HUES64 (cell line): Measurements from ENCODE around the gene MPZL1.
"Not testable (repeated sequence)": the region's sequence is repeated elsewhere in the genome, so short reads cannot be mapped to it uniquely, and the experiment has no call there.

ENCODE experiments used
- H3K27ac ChIP-seq: 2 replicates; pipeline ENCODE4 v1.7.0; 2013; ENCODE audit warnings: low read depth, low read length, inconsistent platforms
- H3K27me3 ChIP-seq: 2 replicates; pipeline ENCODE4 v1.6.1; 2013; ENCODE audit warnings: mild to moderate bottlenecking, low read length; ENCODE audit not compliant: insufficient read depth
- H3K36me3 ChIP-seq: 2 replicates; pipeline ENCODE4 v1.6.1; 2013; ENCODE audit warnings: mild to moderate bottlenecking, low read length; ENCODE audit not compliant: insufficient read depth
- H3K4me1 ChIP-seq: 2 replicates; pipeline ENCODE4 v1.6.1; 2013; ENCODE audit warnings: mild to moderate bottlenecking, low read length, moderate library complexity; ENCODE audit not compliant: insufficient read depth
- H3K4me3 ChIP-seq: 2 replicates; pipeline ENCODE4 v1.5.1; 2013; ENCODE audit warnings: mild to moderate bottlenecking, low read length, moderate library complexity
- H3K9ac ChIP-seq: 2 replicates; pipeline ENCODE4 v1.6.1; 2013; ENCODE audit warnings: mild to moderate bottlenecking, low read depth, low read length
- H3K9me3 ChIP-seq: 2 replicates; pipeline ENCODE4 v1.6.1; 2013; ENCODE audit warnings: low read depth, low read length; ENCODE audit not compliant: insufficient read depth
- WGBS: fragments of 150-250, 120-280 bp; methylation state at CpG from one replicate; pipeline ENCODE4 v1.1.7; 2013; ENCODE audit warnings: missing lambda C conversion rate; 5-methylcytosine and 5-hydroxymethylcytosine counted together

The MPZL1 gene

DNA sequence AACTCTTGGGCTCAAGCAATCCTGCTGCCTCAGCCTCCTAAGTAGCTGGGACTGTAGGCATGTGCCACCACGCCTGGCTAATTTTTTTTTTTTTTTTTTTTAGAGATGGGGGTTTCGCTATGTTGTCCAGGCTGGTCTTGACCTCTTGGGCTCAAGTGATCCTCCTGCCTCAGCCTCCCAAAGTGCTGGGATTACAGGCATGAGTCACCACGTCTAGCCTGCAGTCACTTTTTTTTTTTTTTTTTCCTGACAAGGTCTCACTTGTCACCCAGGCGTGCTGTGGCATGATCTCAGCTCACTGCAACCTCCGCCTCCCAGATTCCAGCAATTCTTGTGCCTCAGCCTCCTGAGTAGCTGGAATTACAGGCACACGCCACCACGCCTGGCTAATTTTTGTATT lies 19.3 kb downstream of the MPZL1 start:
- not testable (repeated sequence) for H3K27me3 ChIP-seq, H3K9ac ChIP-seq, H3K4me1 ChIP-seq, H3K9me3 ChIP-seq, H3K4me3 ChIP-seq, H3K27ac ChIP-seq, H3K36me3 ChIP-seq
- WGBS: 93% methylated on average over 7 of the region's 7 CpGs

DNA sequence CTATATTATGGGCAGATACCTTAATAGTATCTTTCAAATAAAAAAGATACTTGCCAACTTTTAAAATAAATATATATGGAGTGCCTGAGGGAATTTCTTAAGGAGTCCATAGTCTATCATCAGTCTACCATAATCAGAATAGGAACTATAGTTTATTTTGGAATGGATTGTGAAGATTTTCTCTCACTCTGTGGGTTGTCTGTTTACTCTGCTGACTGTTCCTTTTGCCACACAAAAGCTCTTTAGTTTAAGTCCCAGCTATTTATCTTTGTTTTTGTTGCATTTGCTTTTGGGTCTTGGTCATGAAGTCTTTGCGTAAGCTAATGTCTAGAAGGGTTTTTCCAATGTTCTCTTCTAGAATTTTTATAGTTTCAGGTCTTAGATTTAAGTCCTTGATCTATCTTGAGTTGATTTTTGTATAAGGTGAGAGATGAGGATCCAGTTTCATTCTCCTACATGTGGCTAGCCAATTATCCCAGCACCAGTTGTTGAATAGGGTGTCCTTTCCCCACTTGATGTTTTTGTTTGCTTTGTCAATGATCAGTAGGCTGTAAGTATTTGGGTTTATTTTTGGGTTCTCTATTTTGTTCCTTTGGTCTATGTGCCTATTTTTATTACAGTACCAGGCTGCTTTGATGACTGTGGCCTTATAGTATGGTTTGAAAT lies 20.7 kb downstream of the MPZL1 start:
- H3K9me3 ChIP-seq, H3K9ac ChIP-seq, H3K27me3 ChIP-seq, H3K4me1 ChIP-seq, H3K4me3 ChIP-seq, H3K36me3 ChIP-seq, H3K27ac ChIP-seq: not testable (repeated sequence)
- 89% methylated on average over 1 of the region's 1 CpG for WGBS

DNA sequence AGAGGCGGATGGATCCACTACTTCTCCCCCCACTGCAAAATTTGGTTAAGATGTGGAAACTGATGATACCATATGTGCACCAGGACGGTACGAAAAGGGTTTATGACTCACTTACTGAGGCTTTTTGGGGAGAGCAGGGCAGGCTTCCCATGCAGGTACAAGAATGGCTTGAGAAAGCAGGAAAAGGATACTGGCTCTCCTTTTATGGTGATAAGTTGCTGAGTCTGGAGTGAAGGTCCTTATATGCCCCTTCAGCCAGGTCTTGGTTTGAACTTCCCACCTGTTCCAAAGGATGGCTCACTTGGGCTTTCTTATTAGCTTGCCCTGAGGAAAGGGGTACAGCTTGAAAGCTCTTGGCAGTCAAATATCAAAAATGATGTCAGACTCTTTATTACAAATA lies 23.1 kb downstream of the MPZL1 start:
- 0 out of 2 replicates have a peak overlapping the region, but pooled peaks have one; percentile 25 for H3K9ac ChIP-seq
- H3K9me3 ChIP-seq: no peaks in the 10 kb centered on the region
- H3K27ac ChIP-seq: no peak overlapping the region
- 86% methylated on average over 2 of the region's 3 CpGs for WGBS
- no peaks in the 10 kb centered on the region for H3K36me3 ChIP-seq
- H3K27me3 ChIP-seq: no peaks in the 10 kb centered on the region
- H3K4me1 ChIP-seq: peaks cover 10% of the 10 kb centered on the region
- H3K4me3 ChIP-seq: no peak overlapping the region

DNA sequence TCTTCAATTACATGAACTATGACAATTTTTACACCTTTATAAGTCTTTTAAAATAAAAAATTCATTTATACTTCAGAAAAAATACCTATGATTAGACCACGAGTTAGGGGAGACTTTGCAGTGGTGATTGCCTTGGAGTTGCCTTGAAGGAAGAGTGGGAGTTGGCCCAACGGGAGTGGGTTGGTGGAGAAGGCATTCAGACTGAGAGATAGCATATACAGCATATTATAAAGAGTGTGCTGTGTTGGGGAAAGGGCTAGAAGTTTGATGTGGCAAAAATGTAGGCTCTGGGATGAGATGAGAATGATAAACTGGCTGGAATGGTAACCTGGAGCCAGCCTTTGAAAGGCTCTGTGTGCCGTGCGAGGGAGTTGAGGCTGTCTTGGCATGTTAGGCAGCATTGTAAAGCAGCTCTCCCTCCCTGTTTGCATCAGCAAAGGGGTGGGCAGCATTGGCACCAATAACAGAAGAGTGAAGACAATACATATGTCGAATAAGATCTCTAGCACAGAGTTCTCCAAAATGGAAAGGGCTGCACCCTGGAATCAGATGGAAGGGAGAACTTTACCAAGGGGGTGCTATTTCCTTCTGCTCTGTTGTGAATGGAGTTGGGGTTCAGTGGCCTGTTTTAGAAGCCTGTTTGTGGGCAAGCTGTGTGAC lies 24.4 kb downstream of the MPZL1 start:
- Histone ChIP-seq H3K27me3 (no peaks in the 10 kb centered on the region), H3K4me1 (peaks cover 10% of the 10 kb centered on the region), H3K4me3 (no peak overlapping the region), H3K36me3 (no peaks in the 10 kb centered on the region), H3K27ac (no peak overlapping the region), H3K9me3 (no peaks in the 10 kb centered on the region), H3K9ac (no peak overlapping the region)
- WGBS: 88% methylated on average over 5 of the region's 5 CpGs

DNA sequence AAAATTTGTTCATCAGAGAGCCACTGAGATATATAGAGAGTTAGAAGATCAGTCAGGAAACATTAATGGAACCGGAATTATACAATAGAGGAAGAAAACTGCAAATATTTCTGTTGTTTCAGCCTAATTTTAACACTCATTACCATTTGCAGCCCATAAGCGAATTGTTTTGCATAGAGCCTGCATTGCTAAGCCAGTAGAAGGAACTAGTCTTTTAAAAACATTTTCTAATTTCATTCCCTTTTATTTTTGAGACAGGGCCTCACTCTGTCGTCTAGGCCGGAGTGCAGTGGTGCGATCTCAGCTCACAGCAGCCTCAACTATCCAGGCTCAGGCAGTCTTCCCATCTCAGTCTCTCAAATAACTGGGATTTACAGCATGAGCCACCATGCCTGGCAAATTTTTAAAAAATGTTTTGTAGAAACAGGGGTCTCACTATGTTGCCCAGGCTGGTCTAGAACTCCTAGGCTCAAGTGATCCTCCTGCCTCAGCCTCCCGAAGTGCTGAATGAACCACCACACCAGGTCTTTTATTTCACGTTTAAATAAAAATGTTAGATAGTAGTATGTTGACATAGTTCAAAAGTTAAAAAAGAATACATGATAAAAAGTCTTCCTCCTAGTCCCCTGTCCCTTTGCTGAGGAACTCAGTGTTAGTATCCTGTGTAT lies 25.3 kb downstream of the MPZL1 start:
- Histone ChIP-seq H3K9me3 (no peaks in the 10 kb centered on the region), H3K4me1 (peaks cover 10% of the 10 kb centered on the region), H3K27ac (no peak overlapping the region), H3K4me3 (no peak overlapping the region), H3K36me3 (no peaks in the 10 kb centered on the region), H3K27me3 (no peaks in the 10 kb centered on the region), H3K9ac (no peak overlapping the region)
- 95% methylated on average over 6 of the region's 7 CpGs for WGBS

DNA sequence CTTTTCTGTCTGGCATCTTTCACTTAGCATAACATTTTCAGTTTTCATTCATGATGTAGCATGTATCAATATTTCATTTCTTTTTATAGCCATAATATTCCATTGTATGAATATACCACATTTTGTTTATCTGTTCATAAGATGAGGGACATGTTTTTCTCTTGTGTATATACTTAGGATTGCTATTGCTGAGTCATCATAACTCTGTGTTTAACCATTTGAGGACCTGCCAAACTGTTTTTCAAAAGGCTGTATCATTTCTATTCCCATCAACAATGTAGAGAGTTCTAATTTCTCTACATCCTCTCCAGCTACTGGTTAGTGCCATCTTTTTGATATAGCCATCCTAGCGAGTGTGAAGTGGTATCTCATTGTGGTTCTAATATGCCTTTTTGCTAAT lies 26.2 kb downstream of the MPZL1 start:
- H3K27ac ChIP-seq: no peak overlapping the region
- 89% methylated on average over 1 of the region's 1 CpG for WGBS
- peaks cover 7% of the 10 kb centered on the region for H3K4me1 ChIP-seq

DNA sequence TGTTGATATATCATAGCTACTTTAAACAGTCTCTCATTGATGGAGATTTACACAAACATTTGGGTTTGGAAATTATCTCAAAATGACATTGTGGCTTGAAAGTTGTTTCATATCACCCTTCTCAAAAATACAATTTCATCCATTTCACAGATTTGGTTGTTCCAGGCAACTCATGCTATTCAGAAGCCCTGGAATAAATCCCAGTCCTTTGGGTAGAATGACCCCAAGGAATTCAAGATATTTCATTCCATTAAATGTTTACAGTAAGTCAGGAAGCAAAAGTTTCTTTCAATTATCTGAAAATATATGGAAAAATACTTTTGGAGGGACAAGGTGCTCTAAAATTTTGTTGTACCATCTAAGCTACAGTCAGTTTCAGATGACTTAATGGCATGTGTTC lies 27.1 kb downstream of the MPZL1 start:
- H3K9me3 ChIP-seq: no peaks in the 10 kb centered on the region
- H3K36me3 ChIP-seq: no peaks in the 10 kb centered on the region
- no peak overlapping the region for H3K4me3 ChIP-seq
- no peaks in the 10 kb centered on the region for H3K27me3 ChIP-seq
- H3K4me1 ChIP-seq: peaks cover 6% of the 10 kb centered on the region
- H3K9ac ChIP-seq: no peak overlapping the region
- no peak overlapping the region for H3K27ac ChIP-seq

More for the DNA sequence above, 26.2 kb downstream of the MPZL1 start:
- Histone ChIP-seq H3K27me3 (no peaks in the 10 kb centered on the region), H3K36me3 (no peaks in the 10 kb centered on the region), H3K9me3 (no peaks in the 10 kb centered on the region), H3K9ac (no peak overlapping the region), H3K4me3 (no peak overlapping the region)

DNA sequence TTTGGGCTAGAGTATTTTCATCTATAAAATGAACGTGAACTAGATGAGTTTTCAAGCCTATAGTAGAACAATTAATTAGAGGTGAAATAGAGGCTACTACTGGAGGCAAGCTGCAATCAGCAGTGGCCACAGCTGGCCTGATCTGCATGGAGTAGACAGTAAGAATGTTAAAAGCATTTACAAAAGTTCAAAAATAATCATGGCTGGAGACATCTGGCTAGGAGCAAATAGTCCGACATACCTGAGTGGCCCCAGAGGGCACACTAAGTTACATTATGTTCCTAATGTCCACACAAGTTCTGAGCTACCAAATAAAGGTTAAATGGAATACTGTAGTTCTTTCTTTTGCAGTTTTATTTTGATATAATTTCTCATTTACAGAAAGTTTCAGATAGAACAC lies 28.0 kb downstream of the MPZL1 start:
- 98% methylated on average over 2 of the region's 2 CpGs for WGBS
- no peaks in the 10 kb centered on the region for H3K9me3 ChIP-seq
- no peak overlapping the region for H3K9ac ChIP-seq
- peaks cover 4% of the 10 kb centered on the region for H3K4me1 ChIP-seq
- H3K27ac ChIP-seq: no peak overlapping the region
- H3K27me3 ChIP-seq: no peaks in the 10 kb centered on the region
- H3K36me3 ChIP-seq: no peaks in the 10 kb centered on the region
- H3K4me3 ChIP-seq: no peak overlapping the region

DNA sequence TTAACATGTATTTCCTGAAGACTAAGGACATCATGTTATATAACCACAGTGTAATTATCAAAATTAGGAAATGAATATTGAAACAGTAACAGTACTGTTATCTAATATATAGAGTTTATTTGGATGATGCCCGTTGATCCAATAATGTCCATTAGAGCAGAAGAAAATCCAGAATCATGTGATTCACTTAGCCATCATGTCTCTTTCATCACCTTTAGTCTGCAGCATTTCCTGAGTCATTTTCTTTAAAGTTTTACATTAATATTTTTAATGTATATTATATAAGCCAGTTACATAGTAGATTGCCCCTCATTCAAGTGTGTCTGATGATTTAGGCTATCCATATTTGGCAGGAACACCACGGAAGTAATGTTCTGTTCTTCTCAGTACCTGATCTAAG lies 28.9 kb downstream of the MPZL1 start:
- Histone ChIP-seq H3K4me1 (no peaks in the 10 kb centered on the region), H3K27me3 (no peaks in the 10 kb centered on the region)
- WGBS: 96% methylated on average over 2 of the region's 2 CpGs

DNA sequence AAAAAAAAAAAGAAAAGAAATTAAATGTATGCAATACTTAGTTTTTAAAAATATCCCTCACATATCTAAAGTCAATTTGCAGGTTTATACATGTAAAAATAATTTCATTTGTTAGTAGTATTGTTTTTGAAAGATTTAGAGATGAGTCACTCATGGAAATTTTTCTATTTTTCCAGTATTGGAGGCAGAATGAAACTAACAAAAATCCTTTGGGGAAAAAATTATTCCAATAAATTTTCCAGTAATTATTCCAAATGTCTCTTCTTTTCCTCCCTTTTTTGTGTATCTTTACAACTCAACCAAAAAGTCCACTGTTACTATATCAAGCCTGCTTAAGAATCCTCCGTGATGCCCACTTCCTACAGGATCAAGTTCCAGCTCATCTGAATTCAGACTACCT lies 29.9 kb downstream of the MPZL1 start:
- H3K9me3 ChIP-seq: no peaks in the 10 kb centered on the region
- no peak overlapping the region for H3K27ac ChIP-seq
- H3K4me1 ChIP-seq: no peaks in the 10 kb centered on the region
- H3K27me3 ChIP-seq: no peaks in the 10 kb centered on the region
- H3K4me3 ChIP-seq: no peak overlapping the region
- H3K9ac ChIP-seq: no peak overlapping the region
- H3K36me3 ChIP-seq: no peaks in the 10 kb centered on the region
- 96% methylated on average over 1 of the region's 1 CpG for WGBS

More for the DNA sequence above, 28.9 kb downstream of the MPZL1 start:
- Histone ChIP-seq H3K4me3 (no peak overlapping the region), H3K9ac (no peak overlapping the region), H3K9me3 (no peaks in the 10 kb centered on the region), H3K27ac (no peak overlapping the region), H3K36me3 (no peaks in the 10 kb centered on the region)

DNA sequence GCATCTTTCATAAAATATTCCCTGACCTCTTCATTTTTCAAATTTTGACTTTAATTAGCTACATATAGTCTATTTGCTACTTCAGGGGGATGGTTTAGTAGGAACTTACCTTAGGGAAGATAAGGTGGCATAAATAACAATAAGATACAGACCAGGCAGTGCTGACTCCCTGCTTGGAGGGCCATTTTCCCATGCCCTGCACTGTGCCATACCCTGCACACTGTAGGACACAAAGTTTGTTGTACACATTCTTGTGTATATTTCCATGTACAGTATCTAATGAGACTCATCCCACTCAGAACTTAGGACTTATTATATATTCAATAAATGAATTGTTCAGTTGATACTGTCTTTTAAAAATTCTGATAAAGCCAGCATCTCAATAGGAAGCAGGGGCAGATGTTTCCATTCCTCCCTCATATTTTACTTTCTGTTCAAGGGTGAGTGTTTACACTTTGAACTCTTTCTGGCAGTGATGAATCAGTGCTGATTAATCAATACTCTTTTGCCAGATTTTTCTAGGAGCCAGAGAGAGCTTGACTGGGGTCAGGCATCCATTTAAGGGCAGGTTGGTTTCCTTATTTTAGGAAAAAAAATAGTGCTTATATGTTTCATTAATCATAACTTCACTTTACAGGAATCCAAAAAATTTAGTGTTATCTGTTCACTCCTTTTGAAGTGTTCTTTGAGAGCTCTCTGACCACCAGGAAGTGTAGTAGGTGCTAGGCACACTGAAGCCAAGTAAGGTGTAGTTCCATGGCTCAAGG lies 30.6 kb downstream of the MPZL1 start:
- Histone ChIP-seq H3K9me3 (no peaks in the 10 kb centered on the region), H3K4me3 (no peak overlapping the region)

More for the DNA sequence above, 30.6 kb downstream of the MPZL1 start:
- Histone ChIP-seq H3K27me3 (no peaks in the 10 kb centered on the region), H3K4me1 (no peaks in the 10 kb centered on the region), H3K27ac (no peak overlapping the region), H3K9ac (no peak overlapping the region), H3K36me3 (no peaks in the 10 kb centered on the region)
